ENCODE data around the gene ZNF185. TPM values are rescaled to one million over a fixed set of nuclear protein-coding genes. Genes with fewer than 3 reads are reported as not detected.

Gene ZNF185
- total RNA-seq, 1 donor from 2014 or later, result 31.8 TPM

DNA sequence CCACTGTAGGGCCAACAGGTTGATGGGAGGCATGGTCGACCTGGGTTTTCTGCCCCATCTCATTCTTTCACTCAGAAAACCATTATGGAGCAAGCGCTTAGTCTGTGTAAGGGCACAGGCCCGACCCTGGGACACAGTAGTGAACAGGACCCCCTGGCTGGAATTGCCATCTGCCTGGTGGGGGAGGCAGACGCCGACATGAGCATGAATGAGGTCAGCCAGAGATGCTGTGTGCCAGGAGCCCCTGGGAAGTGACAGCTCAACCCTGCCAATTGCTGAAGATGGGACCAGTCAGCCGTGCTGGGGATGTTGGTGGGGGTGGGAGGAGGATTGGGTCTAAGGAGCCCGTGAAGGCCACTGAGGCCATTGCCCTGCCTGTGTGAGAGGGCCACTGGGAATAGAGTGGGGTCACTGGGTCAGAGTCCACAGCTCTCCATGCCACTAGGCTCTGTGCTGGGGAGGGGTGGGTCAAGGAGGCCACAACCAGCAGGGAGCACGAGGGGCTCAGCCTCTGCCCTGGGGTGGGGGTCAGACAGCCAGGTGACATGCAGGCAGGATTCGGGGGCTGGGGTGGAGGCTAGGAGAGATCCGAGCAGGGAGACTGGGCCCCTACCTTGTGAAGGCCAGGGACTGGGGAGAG is 31.0 kb downstream of the ZNF185 start:
- H3K4me1 Mint-ChIP-seq, result no peaks in the 10 kb centered on the region

DNA sequence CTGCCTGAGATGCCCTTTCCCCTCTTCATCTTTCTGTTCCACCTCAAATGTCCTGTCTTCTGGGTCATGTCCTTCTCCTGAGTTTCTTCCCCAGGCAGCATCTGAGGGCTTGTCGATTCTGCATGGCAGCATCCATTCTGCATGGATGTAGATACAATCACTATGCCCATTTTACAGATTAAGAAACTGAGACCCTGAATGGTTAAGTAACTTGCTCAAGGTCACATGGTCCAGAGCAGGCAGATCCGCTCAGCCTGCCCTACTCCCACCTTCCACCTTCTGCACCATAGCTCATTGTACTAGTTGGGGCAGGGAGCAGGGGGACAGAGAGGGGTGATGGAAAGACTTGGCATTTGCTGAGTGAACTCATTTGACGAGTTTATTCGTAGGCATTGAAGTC is 32.0 kb downstream of the ZNF185 start:
- TF ChIP-seq, protein P1, sequence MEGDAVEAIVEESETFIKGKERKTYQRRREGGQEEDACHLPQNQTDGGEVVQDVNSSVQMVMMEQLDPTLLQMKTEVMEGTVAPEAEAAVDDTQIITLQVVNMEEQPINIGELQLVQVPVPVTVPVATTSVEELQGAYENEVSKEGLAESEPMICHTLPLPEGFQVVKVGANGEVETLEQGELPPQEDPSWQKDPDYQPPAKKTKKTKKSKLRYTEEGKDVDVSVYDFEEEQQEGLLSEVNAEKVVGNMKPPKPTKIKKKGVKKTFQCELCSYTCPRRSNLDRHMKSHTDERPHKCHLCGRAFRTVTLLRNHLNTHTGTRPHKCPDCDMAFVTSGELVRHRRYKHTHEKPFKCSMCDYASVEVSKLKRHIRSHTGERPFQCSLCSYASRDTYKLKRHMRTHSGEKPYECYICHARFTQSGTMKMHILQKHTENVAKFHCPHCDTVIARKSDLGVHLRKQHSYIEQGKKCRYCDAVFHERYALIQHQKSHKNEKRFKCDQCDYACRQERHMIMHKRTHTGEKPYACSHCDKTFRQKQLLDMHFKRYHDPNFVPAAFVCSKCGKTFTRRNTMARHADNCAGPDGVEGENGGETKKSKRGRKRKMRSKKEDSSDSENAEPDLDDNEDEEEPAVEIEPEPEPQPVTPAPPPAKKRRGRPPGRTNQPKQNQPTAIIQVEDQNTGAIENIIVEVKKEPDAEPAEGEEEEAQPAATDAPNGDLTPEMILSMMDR (IDR thresholded peaks at IDR 0.05; ENCODE audit: unreplicated experiment), result no peak
- Mint-ChIP-seq H3K27ac (no peak overlapping the region), H3K4me3 (no peak overlapping the region), H3K9me3 (peaks cover 5% of the 10 kb centered on the region), H3K4me1 (no peaks in the 10 kb centered on the region), H3K27me3 (ENCODE audit: low read depth) (no peaks in the 10 kb centered on the region), H3K36me3 (peaks cover 5% of the 10 kb centered on the region)
- no peak for DNase-seq (ENCODE audit: low spot score in 2 of 2, unreplicated experiment in 2 of 2)

More for the DNA sequence above, 31.0 kb downstream of the ZNF185 start:
- TF ChIP-seq, protein P1 (IDR thresholded peaks at IDR 0.05; ENCODE audit: unreplicated experiment), result no peak
- no peak for DNase-seq (ENCODE audit: low spot score in 2 of 2, unreplicated experiment in 2 of 2)
- Mint-ChIP-seq H3K27ac (no peak overlapping the region), H3K27me3 (ENCODE audit: low read depth) (no peaks in the 10 kb centered on the region), H3K4me3 (no peak overlapping the region), H3K9me3 (peaks cover 5% of the 10 kb centered on the region), H3K36me3 (peaks cover 2% of the 10 kb centered on the region)

DNA sequence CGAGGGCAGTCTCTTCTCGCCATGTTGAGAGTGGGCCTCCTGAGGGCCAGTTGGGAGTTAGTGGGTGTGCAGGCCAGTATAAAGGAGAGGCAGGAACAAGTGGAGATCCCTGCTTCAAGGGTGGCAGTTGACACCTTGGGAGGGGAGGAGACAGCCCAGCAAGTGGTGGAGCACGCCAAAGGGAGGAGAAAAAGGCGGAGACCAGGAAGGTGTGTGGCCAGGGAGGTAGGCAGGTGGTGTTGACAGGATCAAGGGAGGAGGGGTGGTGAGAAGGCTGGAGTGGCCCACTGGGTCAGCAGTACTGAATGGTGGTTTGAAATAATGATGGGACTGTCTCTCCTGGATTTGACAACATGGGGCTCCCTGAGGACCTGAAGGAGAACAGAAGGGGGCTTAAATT is 32.6 kb downstream of the ZNF185 start:
- Mint-ChIP-seq H3K27ac (no peak overlapping the region), H3K4me3 (no peak overlapping the region), H3K9me3 (peaks cover 5% of the 10 kb centered on the region), H3K4me1 (no peaks in the 10 kb centered on the region), H3K36me3 (peaks cover 5% of the 10 kb centered on the region), H3K27me3 (ENCODE audit: low read depth) (no peaks in the 10 kb centered on the region)
- no peak for DNase-seq (ENCODE audit: low spot score in 2 of 2, unreplicated experiment in 2 of 2)
- TF ChIP-seq, protein P1 (IDR thresholded peaks at IDR 0.05; ENCODE audit: unreplicated experiment), result no peak

DNA sequence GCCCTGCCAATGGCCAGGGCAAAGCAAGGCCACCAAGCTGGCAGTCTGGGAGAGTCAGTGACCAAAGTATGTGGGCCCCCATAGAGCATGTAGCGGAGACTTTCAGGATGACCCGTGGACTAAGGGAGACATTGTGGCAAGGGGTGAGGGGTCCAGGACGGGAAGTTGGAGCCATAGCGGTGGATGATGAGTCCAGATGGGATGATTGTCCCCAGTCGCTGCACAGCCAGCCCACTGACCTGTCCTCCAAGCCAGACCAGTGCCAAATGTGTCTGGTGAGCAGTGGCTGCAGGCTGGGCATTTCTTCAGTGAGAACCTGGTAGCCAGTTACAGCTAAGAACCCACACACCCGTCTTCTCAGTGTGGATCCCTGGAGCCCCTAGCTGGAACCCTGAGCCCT is 34.3 kb downstream of the ZNF185 start:
- peaks cover 5% of the 10 kb centered on the region for H3K36me3 Mint-ChIP-seq
- no peak overlapping the region for H3K27ac Mint-ChIP-seq
- H3K4me3 Mint-ChIP-seq, result no peak overlapping the region
- TF ChIP-seq, protein P1 (IDR thresholded peaks at IDR 0.05; ENCODE audit: unreplicated experiment), result no peak
- H3K9me3 Mint-ChIP-seq, result peaks cover 5% of the 10 kb centered on the region
- no peaks in the 10 kb centered on the region for H3K4me1 Mint-ChIP-seq
- H3K27me3 Mint-ChIP-seq (ENCODE audit: low read depth), result no peaks in the 10 kb centered on the region
- no peak for DNase-seq (ENCODE audit: low spot score in 2 of 2, unreplicated experiment in 2 of 2)

DNA sequence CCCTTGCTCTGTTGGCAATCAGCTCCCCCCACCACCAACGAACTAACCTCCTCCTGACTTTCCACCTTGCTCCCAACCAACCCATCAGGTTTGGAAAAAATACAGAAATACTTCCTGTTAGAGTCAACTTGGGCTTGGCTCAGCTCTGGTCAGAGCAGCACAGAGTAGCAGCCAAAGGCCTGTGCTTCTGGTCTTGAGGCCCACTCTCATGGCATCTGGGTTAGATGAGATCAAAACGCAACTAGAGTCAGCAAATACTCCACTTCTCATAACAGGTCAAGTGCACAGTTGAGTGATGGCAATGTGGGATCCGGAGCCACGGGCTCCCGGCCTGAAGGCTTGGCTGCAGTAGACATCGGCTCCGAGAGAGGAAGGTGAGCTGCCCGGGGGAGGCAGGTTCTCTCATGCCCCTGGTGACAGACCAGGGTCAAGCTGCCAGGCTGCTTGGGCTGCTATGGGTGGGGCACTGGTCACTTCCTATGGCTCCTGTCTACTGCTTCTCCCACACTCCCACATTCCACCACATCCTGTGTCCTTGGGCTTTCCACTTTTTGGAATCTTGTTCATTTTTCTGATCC is 34.8 kb downstream of the ZNF185 start:
- no peak overlapping the region for H3K4me3 Mint-ChIP-seq
- no peaks in the 10 kb centered on the region for H3K4me1 Mint-ChIP-seq
- peaks cover 5% of the 10 kb centered on the region for H3K36me3 Mint-ChIP-seq
- no peak for DNase-seq (ENCODE audit: low spot score in 2 of 2, unreplicated experiment in 2 of 2)
- TF ChIP-seq, protein P1 (IDR thresholded peaks at IDR 0.05; ENCODE audit: unreplicated experiment), result no peak
- H3K27me3 Mint-ChIP-seq (ENCODE audit: low read depth), result no peaks in the 10 kb centered on the region
- no peak overlapping the region for H3K27ac Mint-ChIP-seq
- H3K9me3 Mint-ChIP-seq, result peaks cover 8% of the 10 kb centered on the region

All from mesothelial cell of epicardium (in vitro differentiated cells).